Endometrium (tissue), 2 donors: ENCODE data around the gene NUP58.
"Not testable (repeated sequence)": the region's sequence is repeated elsewhere in the genome, so short reads cannot be mapped to it uniquely, and the experiment has no call there.

Experiments used
- FAIRE-seq: peaks from 2 replicates; lab custom pipeline; 2012; peaks lifted over from hg19 to GRCh38; lab: Jason Lieb, UNC
- donor health status: control.
- donor health status: control.

NUP58 gene

DNA sequence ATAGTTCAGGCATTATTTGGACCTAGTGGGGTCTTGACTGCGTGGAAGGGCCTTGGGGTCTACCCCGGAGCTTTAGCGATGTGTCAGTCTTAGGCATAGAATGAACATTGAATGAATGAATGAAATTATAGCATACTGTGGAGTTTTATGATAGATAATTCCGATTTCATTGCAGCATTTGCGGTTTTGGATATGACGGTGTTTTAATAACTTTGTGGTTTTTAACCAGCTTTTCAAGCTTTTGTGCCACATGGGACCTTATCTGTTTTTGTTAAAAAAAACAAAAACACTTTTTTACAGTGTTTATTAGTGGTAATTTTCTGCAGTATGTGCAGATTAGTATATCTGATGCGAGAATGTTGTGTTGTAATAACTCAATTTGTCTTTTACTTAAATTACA is 696 bp downstream of the NUP58 start:
- FAIRE-seq = no peak

DNA sequence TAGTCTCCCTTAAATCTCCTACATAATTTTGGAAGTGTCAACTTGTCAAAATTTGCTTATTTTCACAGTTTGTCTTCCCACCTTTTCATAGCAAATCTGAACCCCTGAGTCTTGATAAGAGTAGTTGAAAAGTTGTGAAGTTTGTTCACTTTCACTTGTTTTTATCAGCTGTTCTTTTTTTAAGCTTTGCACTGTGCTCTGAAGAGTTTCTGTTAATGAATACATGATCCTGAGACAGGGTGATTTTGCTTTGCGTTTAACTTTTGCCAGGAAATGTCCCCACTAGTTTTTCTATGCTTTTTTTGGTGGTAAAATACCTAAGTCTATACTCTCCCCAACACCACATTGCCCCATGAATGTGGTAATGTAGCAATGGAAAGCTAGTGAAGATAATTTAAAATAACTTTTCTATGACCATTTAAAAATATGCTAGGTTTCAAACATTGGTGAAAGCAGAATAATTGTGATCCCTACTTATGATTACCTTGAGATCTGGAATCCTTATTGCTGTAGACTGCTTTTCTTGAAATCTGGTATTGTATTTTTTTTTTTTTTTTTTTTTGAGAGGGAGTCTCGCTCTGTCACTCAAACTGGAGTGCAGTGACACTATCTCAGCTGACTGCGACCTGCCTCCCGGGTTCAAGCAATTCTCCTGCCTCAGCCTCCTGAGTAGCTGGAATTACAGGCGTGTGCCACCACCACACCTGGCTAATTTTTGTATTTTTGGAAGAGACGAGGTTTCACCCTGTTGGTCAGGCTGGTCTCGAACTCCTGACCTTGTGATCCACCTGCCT is 5.4 kb downstream of the NUP58 start:
- FAIRE-seq = no peak

DNA sequence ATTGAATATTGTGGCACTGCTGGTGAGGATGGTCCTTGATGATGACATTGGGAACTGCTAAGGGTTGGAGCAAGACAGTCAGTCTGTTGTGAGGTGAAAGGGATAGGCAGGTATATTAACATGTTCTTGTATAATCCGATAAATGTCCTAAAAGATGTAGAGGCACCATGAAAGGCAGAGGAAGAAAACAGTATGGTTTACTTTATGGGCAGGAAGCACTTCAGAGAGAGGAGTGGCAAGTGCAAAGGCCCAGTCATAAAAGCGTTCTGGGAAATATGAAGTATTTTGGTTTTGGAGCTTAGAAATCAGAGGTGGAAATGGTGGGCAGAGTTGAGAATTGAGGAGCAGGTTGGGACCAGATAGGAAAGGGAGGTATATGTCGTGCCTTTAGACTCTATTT is 9.5 kb downstream of the NUP58 start:
- no peak for FAIRE-seq

DNA sequence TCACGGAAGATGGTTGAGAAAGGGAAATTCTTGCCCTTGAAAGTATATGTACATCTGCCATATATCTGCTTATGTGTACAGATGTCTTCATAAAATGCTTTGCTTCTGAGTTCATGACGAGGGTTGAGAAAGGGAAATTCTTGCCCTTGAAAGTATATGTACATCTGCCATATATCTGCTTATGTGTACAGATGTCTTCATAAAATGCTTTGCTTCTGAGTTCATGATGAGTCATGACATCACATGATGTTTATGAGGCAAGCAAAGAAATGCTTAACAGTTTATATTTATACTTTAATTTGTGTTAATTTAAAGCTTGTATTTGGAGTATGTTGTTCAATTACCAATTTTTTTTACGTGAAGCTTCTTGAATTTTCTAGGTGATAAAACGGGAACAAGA is 17.5 kb downstream of the NUP58 start:
- FAIRE-seq = not testable (repeated sequence)

DNA sequence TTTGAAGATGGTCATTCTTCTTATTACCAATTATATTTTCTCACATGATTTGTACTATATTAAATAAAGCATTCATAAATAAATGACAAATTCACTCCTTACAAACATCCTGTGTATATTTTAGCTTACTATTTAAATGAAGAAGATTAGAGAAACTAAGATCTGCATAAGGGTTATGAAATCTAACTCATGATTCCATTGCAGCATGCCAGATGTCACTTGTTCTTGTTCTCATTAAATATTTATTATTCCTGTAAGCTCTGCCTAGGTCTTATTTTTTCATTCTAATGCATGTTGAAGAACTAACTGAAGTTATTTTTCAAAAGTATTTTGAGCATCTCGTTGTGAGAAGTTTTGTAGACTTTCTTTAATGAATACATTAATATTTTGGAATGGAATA is 18.3 kb downstream of the NUP58 start:
- no peak for FAIRE-seq

DNA sequence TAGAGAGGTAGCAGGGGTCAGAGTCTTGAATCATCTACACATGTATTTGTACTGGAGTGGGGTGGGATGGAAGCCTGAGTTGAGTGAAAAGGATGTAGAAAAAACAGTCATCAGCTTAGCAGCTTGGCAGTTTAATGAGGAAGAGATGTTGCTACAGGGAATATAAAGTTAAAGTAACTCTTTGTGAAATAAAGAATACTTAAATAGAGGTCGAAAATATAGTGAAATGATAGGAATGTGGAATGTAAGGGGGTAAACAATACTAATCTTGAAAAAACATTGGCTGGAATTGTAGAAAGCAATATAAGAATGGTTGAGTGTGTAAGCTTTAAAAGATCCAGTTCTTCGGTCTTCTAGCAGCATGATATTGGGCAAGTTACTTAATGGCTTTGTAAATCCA is 22.7 kb downstream of the NUP58 start:
- FAIRE-seq = no peak

DNA sequence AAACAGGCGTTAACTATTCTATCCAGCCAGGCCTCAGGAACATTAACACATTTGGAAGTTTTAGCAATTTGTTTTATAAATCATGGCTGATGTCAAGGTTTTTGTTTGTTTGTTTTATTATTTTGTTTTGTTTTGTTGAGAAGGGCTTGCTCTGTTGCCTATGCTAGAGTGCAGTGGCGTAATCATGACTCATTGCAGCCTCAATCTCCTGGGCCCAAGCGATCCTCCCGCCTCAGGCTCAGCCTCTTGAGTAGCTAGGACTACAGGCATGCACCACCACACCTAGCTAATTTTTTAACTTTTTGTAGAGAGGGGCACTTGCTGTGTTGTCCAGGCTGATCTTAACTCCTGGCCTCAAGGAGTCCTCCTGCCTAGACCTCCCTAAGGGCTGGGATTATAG is 28.3 kb downstream of the NUP58 start:
- no peak for FAIRE-seq

DNA sequence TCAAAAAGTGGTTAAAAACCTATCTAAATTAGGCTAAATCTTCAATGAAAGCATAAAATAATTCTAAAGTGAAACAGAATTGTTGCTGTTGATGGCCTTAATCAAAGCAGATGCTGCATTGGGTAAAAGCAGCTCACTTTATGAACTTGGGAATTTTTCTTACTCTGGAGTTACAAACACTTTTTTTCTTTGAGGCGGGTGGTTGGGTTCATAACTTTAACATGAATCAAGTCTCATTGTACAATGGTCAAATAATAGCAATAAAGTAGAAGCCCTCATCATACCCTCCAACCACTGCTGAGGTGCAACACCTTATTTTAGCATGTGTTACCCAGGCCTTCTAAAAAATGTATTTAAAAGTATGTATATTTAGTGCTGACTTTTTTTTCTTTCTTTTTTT is 29.1 kb downstream of the NUP58 start:
- FAIRE-seq = no peak

DNA sequence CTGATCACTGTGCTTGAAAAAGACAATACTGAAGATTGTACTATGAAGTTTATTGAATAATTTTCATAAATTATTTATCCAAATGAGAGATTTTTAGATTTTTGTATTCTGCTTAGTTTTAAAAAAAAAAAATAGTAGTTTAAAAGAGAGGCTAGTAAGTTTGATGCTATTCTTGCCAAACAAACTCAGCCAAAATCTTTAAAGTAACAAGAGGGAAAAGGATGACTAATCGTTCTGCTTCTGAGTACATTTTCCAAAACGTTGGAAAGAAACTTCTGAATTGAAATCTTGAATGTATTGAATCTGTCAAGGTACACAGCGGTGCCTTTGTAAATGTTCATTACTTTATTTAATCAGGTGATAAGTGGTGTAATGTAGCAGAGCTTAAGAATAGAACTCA is 34.4 kb downstream of the NUP58 start:
- no peak for FAIRE-seq

DNA sequence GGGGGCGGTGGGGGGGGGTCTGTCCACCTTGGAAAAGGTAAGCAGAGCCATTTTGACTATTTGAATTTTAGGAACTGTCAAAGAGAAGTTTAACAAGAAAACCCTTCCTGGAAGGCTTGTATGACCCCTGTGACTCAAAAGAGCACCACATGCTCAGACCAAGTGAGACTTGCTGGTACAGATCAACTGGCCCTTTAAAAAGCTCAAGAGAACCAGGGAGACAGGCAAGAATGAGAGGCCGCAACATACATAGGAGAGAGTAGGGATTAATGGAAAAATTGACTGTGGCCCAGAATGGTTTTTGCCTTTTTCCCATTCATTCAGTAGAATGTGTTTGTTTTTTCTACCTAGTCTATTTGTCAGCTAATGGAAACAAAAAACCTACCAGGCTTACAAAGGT is 44.2 kb downstream of the NUP58 start:
- no peak for FAIRE-seq

DNA sequence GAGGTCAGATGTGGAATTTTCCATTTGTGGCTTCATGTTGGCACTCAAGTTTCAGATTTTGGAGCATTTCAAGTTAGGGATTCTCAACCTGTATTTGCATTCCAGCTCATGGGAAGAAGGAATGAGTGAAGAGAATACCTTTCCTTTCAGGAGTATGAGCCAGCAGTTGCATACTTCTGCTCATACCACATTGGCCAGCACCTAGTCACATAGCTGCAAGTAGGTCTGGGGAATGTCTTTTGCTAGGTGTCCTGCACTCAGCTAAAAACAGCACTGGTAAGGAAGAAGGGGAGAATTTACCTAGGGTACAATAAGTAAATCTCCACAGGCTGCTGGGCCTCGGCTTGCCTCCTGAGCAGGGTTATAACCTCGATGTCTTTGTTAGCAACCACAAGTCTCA is 45.7 kb downstream of the NUP58 start:
- FAIRE-seq = no peak

DNA sequence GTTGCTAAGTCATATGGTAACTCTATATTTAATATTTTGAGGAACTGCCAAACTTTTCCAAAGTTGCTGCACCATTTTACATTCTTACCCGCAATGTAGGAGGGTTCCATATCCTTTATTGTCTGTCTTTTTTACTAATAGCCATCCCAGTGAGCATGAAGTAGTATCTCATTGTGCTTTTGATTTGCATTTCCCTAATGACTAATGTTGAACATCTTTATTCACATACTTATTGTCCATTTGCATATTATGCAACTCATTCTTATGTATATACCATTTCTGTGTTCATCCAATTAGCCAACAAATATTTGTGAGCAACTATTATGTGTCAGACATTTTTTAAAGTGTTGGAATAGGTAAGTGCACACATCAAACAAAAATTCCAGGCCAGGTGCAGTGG is 50.0 kb downstream of the NUP58 start:
- no peak for FAIRE-seq

DNA sequence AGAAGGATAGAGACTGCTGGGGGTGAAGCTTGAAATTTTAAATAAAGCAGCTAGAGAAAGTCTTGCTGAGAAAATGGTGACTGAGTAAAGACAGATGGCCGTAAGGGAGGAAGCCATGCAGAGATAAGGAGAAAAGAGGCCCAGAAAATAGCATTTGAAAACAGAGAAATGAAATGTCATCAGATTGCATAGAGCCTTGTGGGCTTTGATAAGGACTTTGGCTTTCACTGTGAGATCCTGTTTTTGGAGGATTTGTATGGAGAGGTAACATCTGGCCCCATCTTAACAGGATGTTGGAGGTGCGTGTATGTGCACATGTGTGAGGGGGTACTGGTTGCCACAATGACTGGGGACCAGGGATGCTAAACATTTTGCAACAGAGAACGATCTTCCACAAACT is 50.8 kb downstream of the NUP58 start:
- FAIRE-seq = no peak

DNA sequence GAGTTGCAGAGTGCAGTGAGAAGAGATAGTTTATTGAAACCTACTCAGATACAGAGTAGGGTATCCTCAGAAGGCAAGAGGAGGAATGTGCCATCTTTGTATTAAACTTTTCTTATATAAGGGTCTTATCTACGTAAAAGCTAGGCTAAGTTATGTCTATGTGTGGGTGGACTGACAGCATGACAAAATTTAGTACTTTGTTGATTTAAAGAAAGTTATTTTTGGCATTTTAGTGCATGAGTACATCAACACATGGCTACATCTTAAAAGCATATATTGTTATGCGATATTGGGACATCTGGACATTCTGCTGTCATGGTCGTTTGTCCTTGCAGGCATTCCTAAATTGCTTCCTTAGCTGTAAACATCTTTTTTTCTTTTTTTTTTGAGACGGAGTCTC is 51.4 kb downstream of the NUP58 start:
- FAIRE-seq = no peak

DNA sequence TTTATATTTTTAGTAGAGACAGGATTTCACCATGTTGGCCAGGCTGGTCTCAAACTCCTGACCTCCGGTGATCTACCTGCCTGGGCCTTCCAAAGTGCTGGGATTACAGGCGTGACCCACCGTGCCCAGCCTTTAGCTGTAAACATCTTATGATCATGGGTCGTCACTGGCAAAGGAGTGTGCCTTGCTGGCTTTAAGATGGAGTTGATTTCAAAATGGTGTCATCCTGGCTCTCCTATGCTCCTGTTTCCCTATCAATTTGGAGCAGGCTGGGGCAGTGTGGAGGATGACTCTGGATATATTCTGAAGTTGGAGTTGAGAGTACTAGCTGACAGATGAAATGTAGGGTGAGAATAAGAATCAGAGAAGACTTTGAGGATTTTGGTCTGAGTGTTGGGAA is 51.9 kb downstream of the NUP58 start:
- no peak for FAIRE-seq

DNA sequence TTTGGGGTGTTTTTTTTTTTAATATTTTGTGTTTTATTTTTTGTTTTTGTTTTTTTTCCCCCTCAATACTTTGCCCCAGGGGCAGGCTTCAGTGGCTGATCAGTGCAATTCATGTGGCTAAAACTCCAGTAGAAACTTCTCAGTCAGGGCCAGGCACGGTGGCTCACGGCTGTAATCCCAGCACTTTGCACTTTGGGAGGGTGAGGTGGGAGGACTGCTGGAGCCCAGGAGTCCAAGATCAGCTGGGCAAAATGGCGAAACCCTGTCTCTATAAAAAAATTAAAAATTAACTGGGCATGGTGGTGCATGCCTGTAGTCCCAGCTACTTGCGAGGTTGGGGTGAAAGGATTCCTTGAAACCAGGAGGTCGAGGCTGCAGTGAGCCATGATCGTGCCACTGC is 53.0 kb downstream of the NUP58 start:
- no peak for FAIRE-seq

DNA sequence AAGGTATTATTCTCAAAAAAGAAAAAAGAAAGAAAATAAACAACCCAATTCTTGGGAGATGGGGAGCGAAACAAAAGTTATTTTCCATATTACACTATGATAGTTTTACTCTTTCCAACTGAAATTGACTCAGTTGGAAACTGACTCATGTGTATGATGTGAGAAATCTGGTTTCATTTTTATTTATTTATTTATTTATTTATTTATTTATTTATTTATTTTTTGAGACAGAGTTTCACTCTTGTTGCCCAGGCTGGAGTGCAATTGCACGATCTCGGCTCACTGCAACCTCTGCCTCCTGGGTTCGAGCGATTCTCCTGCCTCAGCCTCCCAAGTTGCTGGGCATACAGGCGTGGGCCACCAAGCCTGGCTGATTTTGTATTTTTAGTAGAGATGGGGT is 59.0 kb downstream of the NUP58 start:
- FAIRE-seq = not testable (repeated sequence)

DNA sequence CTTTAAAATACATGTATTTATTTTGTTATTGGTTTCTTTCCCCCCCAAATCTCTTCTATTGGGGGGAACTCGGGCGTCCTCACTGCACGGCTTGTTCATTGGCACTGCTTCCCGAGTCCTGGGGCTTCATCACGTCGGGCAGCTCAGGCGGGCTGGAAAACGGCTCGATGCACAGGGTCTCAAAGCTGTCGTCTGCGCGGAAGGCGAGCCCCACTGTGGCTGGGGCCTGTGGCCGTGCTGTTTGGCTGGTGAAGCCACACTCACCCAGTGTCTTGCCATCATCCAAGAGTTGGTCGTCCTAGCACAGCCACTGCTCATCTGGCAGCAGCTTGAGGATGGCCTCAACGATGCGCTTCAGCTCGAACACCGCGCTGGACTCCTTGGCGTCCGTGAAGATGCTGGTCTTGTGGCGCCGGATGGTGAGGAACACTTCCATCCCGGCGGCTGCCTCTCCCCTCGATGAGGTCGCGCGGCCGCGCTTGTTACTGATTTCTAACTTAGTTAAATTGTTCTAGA is 64.4 kb downstream of the NUP58 start:
- FAIRE-seq = no peak

DNA sequence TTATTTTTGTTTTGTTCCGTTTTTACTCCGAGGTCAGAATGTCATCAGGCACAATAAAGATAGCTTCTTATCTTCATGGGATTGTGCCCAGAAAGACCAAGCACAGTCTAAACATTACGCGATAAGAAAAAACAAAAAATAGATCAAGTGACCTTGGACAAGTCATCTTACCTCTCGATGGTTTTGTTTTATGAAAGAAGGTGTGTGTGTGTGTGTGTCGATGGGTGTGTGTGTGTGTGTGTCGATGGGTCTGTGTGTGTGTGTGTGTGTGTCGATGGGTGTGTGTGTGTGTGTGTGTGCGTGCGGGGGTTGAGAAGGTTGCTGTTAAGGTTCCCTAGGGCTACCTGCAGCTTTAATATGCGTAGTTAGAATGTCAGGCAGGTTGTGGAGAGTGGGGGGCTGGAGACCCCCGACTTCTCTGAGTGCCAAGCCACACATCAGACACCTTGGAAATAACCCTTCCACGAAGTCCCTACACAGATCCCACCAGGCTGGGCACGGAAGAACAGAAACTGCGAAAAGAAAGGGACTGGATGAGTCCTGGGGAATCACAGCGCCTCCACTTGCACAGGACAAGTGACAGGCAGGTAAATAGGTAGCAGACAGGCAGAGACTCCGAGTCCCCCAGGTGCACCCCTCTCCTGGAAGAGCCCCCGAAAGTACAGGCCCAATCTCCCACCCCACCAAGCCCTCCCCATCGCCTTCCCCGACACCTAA is 69.9 kb downstream of the NUP58 start:
- no peak for FAIRE-seq

DNA sequence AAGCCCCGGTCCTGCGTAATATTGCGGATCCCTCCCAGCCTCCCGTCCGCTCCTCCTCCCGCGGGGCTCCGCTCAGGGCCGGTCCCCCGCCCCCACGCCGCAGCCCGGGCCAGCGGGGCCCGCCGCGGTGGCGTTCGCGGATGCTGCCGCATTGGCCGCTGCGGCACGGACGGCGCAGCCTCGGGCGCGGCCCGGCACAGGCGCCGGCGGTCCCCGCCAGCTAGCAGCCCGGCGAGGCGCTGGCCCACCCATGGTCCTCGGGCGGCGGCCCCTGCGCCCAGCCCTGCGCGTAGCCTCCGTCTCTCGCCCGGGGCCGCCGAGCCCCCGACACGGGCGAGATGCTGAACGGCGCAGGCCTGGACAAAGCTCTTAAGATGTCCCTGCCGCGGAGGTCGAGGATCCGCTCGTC is 70.5 kb downstream of the NUP58 start, which contains the start of gene ATP8A2:
Gene ATP8A2 (plus strand): TSS at position 100 of the 409 bp plus-strand sequence. CDS start 239 bp downstream, at position 339.
- FAIRE-seq = no peak

DNA sequence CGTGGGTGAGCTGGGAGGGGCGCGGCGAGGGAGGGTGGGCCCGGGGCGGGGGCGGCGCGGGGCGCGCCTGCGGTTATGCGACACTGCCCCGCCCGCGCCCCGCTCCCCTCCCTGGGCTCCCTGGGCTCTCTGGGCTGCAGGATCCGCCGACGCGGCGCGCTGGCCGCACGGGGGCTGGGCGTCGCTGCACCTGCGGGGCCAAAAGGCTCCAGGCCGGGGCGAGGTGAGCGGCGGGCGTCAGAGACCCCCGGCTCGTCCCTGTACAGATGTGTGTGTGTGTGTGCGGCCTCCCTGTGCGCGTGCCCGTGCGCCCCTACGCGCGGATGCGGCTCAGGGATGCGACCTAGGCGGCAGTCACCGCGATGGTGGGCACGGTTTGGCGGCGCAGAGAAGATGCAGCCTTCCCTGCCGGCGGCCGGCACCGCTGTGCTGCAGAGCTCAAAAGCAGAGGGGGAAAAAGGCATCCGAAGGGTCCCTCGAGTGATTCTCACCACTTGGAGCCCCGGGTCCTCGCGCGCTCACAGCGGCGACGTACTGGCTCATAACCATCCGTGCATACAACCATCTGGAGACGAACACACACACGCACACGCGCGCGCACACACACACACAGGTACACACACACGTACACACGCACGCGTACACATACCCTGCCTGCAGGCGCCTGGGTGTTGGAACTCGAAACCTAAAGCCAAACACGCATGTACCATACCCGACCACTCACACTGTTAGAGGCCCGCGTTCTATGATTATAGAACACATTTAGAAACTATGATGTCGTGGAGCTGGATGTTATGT is 71.1 kb downstream of the NUP58 start:
- no peak for FAIRE-seq

DNA sequence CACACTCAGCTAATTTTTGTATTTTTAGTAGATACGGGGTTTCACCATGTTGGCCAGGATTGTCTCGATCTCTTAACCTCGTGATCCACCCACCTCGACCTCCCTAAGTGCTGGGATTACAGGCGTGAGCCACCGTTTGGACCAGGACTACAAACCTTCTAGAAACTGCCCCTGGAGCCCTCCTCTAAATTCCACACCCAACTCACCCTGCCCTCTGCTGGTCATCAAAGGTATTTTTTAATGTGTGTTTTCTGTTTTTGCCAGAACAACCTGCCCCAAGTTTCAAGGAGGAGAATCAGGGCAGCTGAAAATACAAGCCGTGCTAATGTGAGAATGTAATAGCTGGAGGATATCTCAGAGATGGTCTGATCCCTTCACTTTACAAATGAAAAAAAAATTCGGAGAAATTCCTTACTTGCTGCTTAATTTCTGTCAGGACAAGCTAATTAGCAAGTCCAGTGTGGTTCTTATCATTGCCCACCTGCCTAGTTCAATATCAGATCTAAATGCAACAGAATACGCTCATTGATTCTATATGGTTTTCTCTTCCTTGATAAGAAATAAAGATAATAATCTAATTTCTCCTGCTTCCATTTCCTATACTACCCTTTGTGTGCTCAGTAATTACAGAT is 74.4 kb downstream of the NUP58 start:
- no peak for FAIRE-seq
